Stimulated activated CD8-positive, alpha-beta memory T cell treated with anti-CD3 and anti-CD28 coated beads, Interleukin-4, amount 100 ng/mL, for 48 hours (primary cell): ENCODE measurements around the gene ARHGAP15.

Experiments
- DNase-seq: peaks from one replicate; pipeline ENCODE4 v3.0.0-alpha.2; 2020

Gene ARHGAP15

DNA sequence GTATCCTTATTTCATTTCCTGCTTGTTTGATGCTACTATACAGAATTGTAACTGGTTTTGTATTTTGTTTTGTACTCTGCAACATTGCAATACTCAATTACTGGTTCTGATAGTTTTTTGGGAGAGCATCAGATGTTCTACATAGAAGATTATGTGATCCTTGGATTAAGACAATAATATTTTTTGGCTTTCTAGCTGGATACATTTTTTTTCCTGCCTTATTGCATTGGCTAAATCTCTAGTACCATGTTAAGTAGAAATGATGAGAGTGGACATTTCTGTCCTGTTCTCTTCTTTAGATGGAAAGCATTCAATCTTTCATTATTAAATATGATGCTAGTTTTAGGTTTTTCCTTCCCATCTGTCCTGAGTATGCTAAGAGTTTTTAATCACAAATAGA, 523.5 kb downstream of the ARHGAP15 start:
- DNase-seq = no peak

DNA sequence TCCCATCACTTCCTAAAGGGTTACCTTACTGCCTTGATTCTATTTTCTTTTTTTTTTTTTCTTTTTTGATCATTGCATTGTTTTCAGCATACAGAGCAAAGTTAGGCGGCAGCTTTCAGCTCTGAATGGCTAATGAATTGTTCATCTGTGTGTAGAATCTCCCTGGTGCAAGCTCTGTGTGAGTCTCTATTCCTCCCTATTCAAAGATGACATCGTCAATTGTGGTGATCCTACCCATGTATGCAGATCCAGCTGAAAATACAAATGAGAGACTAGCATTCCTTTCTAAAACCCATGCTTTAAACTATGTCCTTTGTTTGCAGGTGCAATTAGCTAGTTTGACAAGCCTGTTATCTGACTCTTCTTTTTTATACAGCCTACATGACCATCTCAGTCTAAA, 539.0 kb downstream of the ARHGAP15 start:
- DNase-seq = no peak

DNA sequence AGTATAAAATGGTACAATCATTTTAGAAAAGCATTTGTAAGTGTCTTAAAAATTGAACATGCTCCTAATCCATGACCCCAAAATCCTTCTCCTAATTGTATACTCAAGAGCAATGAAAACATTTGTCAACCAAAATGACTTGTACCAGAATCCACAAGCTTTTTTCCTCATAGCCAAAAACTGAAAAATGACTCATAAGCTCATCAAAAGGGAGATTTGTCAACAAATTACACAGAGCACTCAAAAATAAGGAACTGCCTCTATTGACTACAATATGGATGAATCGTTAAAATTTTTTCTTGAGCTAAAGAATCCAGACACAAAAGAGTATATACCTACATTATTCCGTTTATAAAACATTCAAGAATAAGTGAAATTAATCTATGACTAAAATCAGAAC, 544.8 kb downstream of the ARHGAP15 start:
- no peak for DNase-seq

DNA sequence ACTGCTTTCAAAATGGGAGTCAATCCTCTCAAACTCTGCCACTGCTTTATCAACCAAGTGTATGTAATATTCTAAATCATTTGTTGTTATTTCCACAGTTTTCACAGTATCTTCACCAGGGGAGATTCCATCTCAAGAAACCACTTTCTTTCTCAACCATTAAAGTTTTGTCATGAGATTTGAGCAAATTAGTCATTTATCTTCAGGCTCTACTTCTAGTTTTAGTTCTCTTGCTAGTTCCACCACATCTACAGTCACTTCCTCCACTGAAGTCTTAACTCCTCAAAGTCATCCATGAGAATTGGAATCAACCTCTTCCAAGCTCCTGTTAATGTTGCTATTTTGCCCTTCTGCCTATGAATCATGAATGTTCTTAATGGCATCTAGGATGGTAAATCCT, 545.8 kb downstream of the ARHGAP15 start:
- no peak for DNase-seq

DNA sequence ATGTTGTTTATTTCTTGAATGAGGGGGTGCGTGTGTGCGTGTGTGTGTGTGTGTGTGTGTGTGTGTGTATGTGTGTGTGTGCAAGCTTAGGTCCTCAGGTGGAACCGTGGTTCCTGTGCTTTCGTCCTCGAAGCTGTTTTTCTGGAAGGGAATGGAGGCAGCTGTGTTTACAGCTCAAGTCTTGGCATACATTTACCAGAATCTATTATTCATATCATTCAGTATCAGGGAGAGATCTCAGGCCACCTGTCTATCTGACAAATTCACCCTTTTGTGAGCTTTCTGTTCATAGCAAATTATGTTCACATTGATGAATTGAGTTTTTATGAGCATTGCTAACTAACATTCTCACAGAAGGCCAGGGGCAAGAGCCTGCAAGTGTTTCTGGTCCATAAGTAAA, 550.4 kb downstream of the ARHGAP15 start:
- no peak for DNase-seq

DNA sequence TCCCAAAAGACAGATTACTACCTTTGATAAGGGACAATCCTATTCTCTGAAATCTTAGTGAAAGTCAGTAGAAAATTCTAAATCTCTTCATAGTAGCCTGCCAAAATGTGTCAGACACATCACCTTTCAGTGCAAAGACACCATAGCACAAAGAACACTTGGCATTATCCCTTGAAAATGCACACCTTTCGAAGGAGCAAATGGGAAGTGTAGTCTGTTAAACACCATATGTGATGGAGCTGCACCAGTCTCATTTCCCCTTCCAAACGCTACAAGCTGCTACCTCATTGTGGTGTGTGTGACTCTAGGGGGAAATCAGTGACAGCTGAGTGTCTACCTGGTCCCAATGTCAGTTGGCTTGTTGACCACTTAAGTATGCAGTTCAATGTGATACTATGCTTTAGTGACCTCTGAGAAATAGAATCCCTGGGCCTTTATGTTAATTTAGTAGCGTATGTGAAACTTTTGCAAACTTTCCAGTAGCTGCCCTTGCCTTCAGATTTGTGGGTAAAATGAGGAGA, 551.7 kb downstream of the ARHGAP15 start:
- no peak for DNase-seq

DNA sequence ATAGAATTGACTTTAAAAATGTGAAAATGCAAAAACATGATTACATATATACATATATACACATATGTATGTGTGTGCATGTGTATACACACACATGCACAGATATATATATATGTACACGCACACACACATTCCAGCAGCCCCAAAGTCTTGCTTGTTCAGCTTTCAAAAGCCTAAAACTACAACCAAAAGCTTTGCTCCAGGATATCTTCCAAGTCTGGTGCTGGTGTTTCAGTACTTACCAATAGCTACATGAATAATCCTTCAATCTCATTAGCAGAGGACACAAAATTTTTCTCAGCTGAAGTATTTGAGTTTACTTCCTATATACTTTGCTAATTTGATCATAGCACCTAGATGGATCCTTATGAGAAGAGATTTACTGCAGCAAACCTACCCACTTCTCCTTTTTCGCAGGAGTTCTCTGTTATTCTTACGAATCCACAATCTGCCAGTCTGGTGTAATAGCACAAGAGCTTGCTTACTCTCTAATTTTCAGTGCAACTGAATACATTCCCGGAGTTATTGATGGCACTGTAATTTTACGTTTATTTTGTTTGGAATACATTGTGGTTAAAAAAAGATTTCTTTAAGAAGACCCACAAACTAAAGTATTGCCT, 553.3 kb downstream of the ARHGAP15 start:
- no peak for DNase-seq

DNA sequence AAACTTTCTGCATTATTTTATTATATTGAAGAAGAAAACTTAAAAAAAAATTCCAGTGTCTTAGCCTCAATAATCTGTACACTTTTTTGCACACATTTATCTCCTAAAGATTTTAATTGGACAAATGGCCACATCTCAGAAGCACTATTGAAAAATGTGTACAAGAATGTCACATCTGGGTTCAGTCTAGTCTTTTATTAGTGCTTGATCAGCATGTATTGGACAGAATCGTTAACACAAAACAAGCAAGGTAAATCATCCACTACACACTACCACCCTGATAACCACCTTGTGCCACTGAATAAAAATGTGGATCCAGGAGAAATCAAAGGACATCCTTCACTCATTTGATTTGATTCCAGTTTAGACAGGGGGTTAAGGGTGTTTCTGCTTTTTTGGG, 554.8 kb downstream of the ARHGAP15 start:
- DNase-seq = no peak

DNA sequence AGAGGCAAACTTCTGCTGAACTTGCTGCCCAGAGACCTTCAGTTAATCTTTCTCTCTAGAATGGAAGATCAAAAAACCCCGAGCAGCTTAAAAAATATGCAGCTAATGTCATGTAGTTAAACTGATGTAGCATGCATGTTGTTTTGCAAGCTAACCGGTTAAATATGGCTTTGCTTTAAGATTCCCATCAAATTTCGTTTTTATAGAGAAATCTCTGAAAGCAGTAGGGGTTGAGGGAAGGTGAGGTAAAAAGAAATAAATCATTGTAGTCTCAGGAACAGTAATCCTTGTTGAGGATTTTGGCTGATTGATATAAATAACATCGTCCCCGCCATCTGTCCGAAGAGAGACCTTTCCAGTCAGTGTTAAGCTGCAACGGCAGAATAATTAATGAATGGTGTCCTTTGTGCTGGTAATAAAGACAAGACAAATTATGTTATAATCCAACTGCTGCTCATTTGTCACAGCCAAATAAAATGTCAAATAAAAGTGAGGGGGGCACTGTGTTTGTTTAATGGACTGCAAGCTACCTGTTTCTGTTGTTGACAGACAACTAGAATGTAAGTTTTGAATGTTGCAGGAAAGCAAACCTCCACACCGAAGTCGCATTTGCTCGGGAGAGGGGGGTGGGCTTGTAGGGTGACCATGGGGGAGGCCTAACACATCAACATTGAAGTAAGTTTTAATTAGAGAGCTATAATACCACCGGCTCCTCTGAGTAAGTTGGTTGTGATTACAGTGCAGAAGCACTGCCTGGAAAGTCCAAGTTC, 555.5 kb downstream of the ARHGAP15 start:
- no peak for DNase-seq

DNA sequence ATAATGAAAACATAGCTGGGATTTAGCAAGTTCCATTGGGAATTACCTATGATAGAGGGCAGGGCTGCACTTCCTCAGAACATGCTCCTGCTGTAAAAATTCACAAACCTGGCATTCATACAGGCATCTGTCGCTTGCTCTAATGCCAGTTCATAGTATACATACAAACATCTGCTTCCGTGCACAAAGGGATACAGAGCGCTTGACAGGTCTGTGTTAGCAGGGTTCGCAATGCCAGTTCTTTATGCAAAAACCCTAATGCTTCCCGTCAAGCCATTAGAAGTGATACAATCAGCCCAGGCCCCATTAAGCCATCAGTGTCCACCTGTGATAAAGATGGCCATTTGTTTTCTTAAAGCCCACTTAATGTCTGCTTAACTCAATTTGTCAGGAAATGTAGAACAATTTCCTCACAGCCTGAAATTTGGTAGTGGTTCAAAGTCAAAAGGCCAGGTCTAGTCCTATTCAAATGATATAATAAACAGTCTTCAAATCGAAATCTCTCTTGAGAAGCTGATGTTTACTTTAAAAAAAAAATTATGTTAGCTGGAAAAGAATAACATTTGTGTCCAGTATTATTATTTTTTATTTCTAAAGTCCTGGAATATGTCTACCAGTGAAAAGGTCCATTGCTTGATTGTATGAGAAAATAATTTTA, 556.3 kb downstream of the ARHGAP15 start:
- no peak for DNase-seq

DNA sequence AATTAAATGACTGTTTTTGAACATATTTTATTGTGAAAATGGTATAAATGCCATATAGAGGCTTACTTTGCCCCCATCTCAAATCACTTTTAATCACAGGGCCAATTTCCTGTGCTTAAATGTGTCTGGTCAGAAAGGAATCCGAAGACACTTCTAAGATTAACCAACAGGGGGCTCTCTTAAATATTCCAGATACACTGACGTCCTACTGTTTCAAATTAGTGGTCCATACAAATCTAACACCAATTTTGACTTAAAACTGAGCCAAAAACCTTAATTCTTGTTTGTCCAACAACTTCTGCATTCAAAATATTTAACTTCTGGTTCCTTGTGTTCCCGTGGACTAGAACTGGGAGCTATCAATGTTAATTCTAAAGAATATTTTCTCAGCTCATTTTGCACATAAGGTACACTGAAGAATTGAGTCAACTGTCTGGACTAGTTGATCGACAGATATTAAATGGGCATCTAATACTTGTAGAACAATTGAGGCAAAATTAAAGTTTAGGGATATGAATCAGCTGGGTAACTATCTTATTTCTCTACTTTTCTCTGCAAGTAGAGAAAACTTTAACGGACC, 557.5 kb downstream of the ARHGAP15 start:
- no peak for DNase-seq

DNA sequence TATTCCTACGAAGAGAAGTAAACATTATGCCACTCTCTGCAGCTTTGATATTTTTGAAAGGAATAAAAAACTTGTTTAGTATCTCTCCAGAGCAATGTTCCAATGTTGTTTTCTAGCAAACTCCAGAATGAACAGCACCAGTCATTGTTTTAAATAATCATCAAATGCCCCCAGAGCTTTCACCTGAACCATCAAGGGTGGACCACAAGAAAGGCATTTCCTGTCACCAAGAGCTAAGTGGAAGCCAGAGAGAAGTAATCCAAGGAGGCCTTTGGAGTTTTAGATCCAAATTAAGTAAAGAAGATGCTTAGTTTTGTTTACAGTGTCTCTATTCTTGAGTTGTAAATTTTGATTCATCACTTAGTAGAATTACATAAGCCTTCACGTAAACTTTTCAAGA, 559.0 kb downstream of the ARHGAP15 start:
- no peak for DNase-seq

DNA sequence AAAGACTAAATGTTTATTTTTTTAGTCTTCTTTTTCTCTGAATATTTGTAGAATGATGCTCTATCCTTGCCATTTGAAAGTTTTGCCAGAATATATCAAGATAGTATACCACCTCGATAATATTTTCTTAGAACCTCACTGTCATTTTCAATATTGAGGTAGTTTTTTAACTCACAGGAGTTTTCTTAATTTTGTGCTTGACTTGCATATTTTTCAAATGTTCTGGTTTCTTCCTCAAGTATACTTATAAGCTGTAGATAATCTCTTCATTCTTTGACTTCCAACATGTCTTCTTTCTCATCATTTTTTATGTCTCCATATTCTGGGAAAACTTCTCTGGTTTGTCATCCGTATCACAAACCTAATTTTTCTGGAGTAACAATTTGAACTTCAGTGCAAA, 559.6 kb downstream of the ARHGAP15 start:
- no peak for DNase-seq

DNA sequence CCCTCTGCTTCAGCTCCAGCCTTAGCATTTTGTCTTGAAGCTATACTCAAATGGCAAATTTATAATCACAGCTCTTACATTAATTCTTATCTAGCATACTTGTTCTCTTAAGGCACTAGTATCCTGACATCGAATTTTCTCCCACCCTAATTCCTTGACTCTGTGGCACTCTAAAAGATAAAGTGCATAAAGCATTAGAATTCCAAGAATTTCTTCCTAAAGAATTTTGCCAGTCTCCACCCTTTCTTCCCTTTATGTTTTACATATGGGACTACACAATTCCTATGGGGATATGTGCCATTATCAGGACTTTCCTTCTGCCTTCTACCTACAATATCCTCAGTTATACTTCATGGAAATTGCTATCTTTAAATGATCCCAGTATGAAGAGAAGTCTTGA, 560.3 kb downstream of the ARHGAP15 start:
- no peak for DNase-seq

DNA sequence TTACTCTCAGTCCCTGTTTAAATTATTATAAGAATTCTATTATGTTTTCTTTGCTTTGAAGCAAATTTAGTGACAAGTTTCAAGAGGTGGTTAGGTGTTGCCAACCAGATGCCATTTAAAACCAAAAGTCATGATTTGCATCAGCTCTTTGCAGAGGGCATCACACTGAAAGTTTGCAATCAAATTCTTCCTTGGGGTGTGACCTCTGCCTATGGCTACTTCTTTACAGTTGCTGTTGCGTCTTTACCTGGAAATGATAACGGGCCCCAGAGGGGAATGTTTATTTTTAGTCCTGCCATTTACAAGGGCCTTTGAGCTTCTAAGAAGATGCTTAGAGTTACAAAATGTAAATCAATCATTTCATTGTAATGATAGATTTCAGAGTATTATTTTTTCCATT, 561.0 kb downstream of the ARHGAP15 start:
- no peak for DNase-seq

DNA sequence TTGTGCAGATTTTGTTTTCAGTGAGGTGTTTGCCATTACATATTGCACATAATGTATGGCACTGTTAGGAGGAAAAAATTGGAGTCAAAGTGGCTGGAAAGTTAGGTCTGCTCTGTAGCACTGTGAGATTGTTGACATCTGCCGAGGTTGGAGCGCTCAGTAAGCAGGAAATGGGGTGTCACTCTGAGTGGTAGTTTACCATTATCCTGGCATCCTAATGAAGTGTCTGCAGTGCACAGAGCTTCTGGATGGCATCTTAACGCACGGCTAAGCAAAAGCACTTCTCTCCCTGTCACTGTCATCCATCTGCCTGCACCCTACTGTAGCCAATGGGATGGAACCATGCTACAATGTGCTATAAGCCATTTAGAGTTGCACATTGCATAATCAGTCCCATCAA, 561.9 kb downstream of the ARHGAP15 start:
- no peak for DNase-seq

DNA sequence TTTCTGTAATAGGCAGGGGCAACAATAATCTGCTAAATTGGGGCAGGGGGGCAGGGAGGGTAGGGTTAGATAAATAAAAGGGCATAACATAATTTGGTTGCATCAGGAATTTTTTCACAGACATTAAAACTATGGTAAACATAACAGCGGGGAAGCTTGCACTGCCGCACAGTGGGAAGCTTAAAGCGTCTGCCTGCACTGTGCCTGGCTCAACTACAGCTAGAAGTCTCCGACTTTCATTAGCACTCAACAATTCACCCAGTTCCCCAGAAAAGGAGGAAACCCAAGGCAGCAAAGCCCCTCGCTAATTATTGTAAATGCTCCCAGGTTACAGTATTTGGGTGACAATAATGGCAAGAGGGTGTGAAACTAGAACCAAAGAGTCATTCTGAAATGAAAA, 562.9 kb downstream of the ARHGAP15 start:
- DNase-seq = no peak

DNA sequence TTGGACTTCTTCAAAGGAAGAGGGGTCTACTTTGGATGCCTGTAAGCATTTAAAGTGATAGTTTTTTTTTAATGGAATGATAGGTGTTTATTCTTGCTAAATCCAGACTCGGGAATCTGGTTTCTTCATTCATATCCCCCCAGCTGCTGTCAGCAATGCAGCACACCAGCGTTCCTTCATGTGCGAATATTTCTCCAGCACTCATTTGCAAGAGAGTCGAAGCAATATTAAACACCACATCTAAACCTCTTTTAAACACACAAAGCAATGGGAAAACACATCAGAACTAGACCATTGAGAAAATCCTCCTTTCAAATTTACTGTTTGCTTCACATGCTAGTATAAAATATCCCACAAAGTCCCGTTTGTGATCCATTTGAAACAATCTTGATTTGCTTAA, 563.7 kb downstream of the ARHGAP15 start:
- DNase-seq = no peak

DNA sequence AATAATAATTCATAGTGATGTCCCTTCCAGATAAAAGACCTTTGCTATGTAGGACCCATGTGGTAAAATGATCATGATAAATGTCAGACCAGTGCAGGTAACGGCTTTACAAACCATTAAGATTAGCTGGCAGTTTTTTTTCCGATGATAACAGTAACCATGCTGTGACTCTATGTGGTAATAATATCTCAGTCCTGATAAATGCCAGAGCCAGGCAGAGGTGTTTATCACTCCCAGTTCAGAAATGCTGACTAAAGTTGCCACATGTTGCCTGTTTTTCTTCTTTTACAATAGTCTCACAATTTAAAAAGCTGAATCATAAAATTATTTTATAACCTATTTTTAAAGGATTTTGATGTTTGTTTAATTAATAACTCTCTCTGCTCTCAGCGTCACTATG, 565.1 kb downstream of the ARHGAP15 start:
- DNase-seq = no peak

DNA sequence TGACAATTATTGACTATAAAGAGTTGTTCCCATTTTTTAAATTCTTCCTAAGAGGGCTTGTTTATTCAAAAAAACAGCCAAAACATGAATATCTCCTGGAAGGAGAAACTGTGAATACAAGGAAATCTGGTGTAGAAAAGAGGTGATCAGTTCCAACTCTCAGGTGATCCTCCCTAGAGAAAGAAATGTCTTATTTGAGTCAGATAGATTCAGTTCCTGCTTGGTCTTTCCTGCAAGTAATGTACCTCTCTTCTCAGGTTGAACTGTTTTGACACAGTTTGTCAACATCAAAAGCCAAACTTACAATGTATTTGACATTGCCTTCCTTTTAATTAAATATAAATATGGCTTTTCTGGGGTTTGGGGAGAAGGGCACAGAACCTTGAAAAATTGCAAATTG, 567.4 kb downstream of the ARHGAP15 start:
- DNase-seq = no peak

DNA sequence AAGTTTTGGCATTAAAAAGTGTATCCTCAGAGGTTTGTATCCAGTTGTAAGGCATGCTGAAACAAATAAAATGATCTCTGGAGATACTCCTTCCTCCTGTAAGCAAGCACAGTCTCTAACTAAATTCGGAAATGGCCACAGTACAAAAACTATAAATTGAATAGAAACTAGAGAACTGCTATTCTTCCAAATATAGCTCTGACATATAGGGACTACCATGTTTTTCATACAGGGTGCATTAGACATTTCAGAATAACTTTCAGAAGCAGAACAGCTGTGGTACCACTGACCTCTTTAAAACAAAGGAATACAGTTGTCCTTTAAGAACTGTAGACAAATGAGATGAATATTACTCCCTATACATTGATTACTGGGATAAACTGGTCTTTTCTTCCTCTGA, 568.5 kb downstream of the ARHGAP15 start:
- no peak for DNase-seq

DNA sequence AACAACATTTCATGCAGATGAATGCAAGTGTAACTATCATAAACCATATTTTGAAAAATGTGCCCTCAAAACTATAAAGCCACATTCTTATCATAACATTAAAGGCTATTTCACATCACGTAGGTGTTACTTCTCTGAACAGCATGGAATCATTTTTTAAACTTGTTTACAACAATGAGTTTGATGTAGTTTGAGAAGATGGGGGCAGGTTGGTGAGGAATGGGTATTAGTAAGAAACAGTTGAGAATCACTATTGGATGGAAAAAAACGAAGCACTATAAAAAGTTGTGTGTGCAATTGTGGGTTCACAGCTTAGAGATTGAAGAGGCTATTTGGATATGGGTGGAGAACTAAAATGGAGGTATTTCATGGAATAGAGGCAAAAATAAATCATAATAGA, 569.1 kb downstream of the ARHGAP15 start:
- no peak for DNase-seq

DNA sequence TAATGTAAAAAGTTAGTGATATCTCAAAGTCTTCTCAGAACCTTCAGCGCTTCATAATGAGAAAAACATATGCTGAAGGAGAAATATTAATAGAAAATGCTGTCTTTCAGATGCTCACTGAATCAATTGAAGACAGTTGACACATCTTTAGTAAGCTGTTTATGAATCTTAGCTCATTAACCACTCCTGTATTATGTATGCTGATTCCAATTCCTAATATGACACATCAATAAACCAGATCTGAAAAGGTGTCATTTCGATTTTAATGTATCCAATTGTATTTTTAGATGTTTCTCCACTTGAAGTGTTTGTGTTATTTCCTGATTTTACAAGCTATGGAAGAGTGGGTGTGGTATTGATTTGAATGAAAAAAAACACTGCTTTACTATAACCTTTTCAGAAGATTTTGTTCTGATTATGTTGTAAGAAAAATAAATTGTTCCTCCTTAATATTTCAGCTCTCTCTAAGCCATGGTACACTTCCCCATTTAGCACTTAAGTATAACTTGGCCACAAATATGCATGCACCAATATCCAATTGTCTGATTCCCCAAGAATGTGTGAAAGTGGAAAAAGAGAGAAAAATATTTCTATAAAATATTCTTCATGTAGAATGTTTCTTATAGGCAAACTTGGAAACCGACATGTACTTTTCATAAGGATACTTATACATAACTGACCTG, 569.8 kb downstream of the ARHGAP15 start:
- DNase-seq = no peak
